GM18507 (cell line): ENCODE measurements around the gene MUC3A.
A peak's percentile ranks its signal among the peaks of the same experiment; 100 is the strongest.

Experiments
- DNase-seq: peaks from one replicate; pipeline ENCODE4 v3.0.0; 2011; ENCODE audit warnings: low read depth; ENCODE audit not compliant: insufficient read length; ENCODE audit errors: extremely low spot score
- FAIRE-seq: peaks from 2 replicates; lab custom pipeline; 2011; peaks lifted over from hg19 to GRCh38; lab: Jason Lieb, UNC

The MUC3A gene

GRCh38 chr7:101009629-101010028, 60.3 kb downstream of the MUC3A start:
- no peak for FAIRE-seq

GRCh38 chr7:101012931-101013330, 63.6 kb downstream of the MUC3A start:
- no peak for DNase-seq
- no peak for FAIRE-seq

More at GRCh38 chr7:101009629-101010028, 60.3 kb downstream of the MUC3A start:
- no peak for DNase-seq

GRCh38 chr7:101015626-101016025, 66.3 kb downstream of the MUC3A start:
- DNase-seq (no peak), FAIRE-seq (no peak)

- DNase-seq (peak; percentile 69), FAIRE-seq (peak; percentile 95)
Measured at GRCh38 chr7:101017064-101017777, 67.9 kb downstream of the MUC3A start.
